ENCODE measurements around the gene RSF1. TPM values are rescaled to one million over a fixed set of nuclear protein-coding genes. Genes with fewer than 3 reads are reported as not detected.
"Not testable (repeated sequence)": the region's sequence is repeated elsewhere in the genome, so short reads cannot be mapped to it uniquely, and the experiment has no call there.

Gene RSF1
- total RNA-seq, 1 donor: 36.9 TPM

DNA sequence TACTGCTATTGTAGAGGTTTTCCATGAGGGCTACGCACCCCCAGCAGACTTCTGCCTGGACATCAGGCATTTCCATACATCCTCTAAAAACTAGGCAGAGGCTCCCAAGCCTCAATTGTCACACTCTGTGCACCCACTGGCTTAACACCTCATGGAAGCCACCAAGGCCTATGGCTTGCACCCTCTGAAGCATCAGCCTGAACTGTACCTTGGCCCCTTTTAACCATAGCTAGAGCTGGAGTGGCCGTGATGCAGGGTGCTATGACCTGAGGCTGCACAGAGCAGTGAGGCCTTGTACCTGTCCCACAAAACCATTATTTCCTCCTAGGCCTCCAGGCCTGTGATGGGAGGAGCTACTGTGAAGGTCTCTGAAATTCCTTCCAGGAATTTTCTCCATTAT is 34.3 kb upstream of the RSF1 start:
- H3K4me2 ChIP-seq (ENCODE audit: insufficient read depth, low read length): no peak overlapping the region
- H3K4me1 ChIP-seq (ENCODE audit: insufficient read depth, low read length): no peaks in the 10 kb centered on the region
- no peaks in the 10 kb centered on the region for H3K79me2 ChIP-seq (ENCODE audit: insufficient read depth, low read length)
- no peaks in the 10 kb centered on the region for H3K27me3 ChIP-seq (ENCODE audit: insufficient read depth, low read length)
- H3K9me3 ChIP-seq (ENCODE audit: low read depth, low read length): peaks cover 6% of the 10 kb centered on the region
- H3K36me3 ChIP-seq (ENCODE audit: insufficient read depth, low read length): peaks cover 15% of the 10 kb centered on the region
- no peaks in the 10 kb centered on the region for H4K20me1 ChIP-seq (ENCODE audit: insufficient read depth, low read length)
- H3K4me3 ChIP-seq (ENCODE audit: insufficient read depth, low read length): no peak overlapping the region
- TF ChIP-seq, protein P1, sequence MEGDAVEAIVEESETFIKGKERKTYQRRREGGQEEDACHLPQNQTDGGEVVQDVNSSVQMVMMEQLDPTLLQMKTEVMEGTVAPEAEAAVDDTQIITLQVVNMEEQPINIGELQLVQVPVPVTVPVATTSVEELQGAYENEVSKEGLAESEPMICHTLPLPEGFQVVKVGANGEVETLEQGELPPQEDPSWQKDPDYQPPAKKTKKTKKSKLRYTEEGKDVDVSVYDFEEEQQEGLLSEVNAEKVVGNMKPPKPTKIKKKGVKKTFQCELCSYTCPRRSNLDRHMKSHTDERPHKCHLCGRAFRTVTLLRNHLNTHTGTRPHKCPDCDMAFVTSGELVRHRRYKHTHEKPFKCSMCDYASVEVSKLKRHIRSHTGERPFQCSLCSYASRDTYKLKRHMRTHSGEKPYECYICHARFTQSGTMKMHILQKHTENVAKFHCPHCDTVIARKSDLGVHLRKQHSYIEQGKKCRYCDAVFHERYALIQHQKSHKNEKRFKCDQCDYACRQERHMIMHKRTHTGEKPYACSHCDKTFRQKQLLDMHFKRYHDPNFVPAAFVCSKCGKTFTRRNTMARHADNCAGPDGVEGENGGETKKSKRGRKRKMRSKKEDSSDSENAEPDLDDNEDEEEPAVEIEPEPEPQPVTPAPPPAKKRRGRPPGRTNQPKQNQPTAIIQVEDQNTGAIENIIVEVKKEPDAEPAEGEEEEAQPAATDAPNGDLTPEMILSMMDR (IDR thresholded peaks at IDR 0.05; ENCODE audit: extremely low read depth, low read depth, low read length): no peak
- no peak for DNase-seq (ENCODE audit: insufficient read length, low spot score, missing footprints)
- H3K27ac ChIP-seq (ENCODE audit: low read depth, low read length): no peak overlapping the region
- H2AFZ ChIP-seq (ENCODE audit: low read length): no peak overlapping the region

DNA sequence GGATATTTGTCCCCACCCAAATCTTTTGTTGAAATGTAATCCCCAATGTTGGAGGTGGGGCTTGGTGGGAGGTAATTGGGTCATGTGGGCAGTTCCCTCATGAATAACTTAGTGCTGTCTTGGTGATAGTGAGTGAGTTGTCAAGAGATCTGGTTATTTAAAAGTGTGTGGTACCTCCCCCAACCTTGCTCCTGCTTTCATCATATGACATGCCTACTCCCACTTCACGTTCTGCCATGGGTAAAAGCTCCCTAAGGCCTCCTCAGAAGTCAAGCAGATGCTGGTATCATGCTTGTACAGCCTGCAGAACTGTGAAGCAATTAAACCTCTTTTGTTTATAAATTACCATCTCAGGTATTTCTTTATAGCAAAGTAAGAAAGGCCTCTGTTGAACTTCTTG is 31.0 kb upstream of the RSF1 start:
- no peak overlapping the region for H3K4me3 ChIP-seq (ENCODE audit: insufficient read depth, low read length)
- H3K9me3 ChIP-seq (ENCODE audit: low read depth, low read length): peaks cover 6% of the 10 kb centered on the region
- DNase-seq (ENCODE audit: insufficient read length, low spot score, missing footprints): no peak
- no peak overlapping the region for H3K27ac ChIP-seq (ENCODE audit: low read depth, low read length)
- H4K20me1 ChIP-seq (ENCODE audit: insufficient read depth, low read length): no peaks in the 10 kb centered on the region
- peaks cover 11% of the 10 kb centered on the region for H3K36me3 ChIP-seq (ENCODE audit: insufficient read depth, low read length)
- TF ChIP-seq, protein P1 (IDR thresholded peaks at IDR 0.05; ENCODE audit: extremely low read depth, low read depth, low read length): no peak
- H3K27me3 ChIP-seq (ENCODE audit: insufficient read depth, low read length): no peaks in the 10 kb centered on the region
- H2AFZ ChIP-seq (ENCODE audit: low read length): no peak overlapping the region
- no peaks in the 10 kb centered on the region for H3K4me1 ChIP-seq (ENCODE audit: insufficient read depth, low read length)
- no peak overlapping the region for H3K4me2 ChIP-seq (ENCODE audit: insufficient read depth, low read length)
- no peaks in the 10 kb centered on the region for H3K79me2 ChIP-seq (ENCODE audit: insufficient read depth, low read length)

DNA sequence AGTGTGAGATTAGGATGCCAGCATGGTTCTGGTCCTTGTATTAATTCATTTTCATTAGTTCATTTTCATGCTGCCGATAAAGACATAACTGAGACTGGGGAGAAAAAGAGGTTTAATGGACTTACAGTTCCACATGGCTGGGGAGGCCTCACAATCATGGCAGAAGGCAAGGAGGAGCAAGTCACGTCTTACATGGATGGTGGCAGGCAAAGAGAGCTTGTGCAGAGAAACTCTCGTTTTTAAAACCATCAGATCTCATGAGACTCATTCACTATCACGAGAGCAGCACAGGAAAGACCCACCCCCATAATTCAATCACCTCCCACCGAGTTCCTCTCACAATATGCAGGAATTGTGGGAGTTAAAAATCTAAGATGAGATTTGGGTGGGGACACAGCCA is 23.2 kb upstream of the RSF1 start:
- not testable (repeated sequence) for H2AFZ ChIP-seq (ENCODE audit: low read length); H4K20me1 ChIP-seq (ENCODE audit: insufficient read depth, low read length); H3K9me3 ChIP-seq (ENCODE audit: low read depth, low read length); H3K79me2 ChIP-seq (ENCODE audit: insufficient read depth, low read length); H3K4me2 ChIP-seq (ENCODE audit: insufficient read depth, low read length); H3K27me3 ChIP-seq (ENCODE audit: insufficient read depth, low read length); H3K27ac ChIP-seq (ENCODE audit: low read depth, low read length); DNase-seq (ENCODE audit: insufficient read length, low spot score, missing footprints); H3K4me3 ChIP-seq (ENCODE audit: insufficient read depth, low read length)
- peaks cover 13% of the 10 kb centered on the region for H3K4me1 ChIP-seq (ENCODE audit: insufficient read depth, low read length)
- H3K36me3 ChIP-seq (ENCODE audit: insufficient read depth, low read length): peaks cover 14% of the 10 kb centered on the region

DNA sequence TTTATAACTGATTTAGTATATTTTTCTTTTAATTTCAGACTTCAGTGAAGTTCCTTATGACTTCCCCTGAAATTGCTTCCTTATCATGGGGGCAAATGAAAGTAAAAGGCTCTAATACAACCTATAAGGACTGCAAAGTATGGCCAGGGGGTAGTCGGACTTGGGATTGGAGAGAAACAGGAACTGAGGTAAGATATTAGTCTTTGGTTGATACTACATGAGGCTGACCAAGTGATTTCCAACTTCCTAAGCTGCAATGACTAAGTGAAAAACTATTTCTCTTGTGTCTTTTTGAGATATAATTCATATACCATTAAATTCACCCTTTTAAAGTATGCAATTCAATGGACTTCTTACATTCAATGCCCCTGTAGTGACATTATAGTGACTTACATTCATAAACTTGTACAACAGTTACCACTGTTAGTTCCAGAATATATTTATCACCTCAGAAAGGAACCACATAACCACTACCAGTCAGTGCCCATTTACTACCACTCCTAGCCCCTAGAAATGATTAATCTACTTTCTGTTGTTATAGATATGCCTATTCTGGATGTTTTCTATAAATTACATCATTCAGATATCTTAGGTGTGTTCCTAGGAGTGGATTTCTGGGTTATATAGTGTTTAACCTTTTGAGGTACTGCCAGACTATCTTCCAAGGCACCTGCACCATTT is 22.1 kb upstream of the RSF1 start:
- no peaks in the 10 kb centered on the region for H3K9me3 ChIP-seq (ENCODE audit: low read depth, low read length)
- peak overlapping the region; percentile 8 for H3K4me2 ChIP-seq (ENCODE audit: insufficient read depth, low read length)
- peak; percentile 15 for DNase-seq (ENCODE audit: insufficient read length, low spot score, missing footprints)
- H4K20me1 ChIP-seq (ENCODE audit: insufficient read depth, low read length): no peaks in the 10 kb centered on the region
- no peak overlapping the region for H2AFZ ChIP-seq (ENCODE audit: low read length)
- TF ChIP-seq, protein P1 (IDR thresholded peaks at IDR 0.05; ENCODE audit: extremely low read depth, low read depth, low read length): no peak
- no peaks in the 10 kb centered on the region for H3K27me3 ChIP-seq (ENCODE audit: insufficient read depth, low read length)
- peak overlapping the region; percentile 1 for H3K27ac ChIP-seq (ENCODE audit: low read depth, low read length)
- H3K4me3 ChIP-seq (ENCODE audit: insufficient read depth, low read length): no peak overlapping the region
- H3K79me2 ChIP-seq (ENCODE audit: insufficient read depth, low read length): no peaks in the 10 kb centered on the region
- peaks cover 13% of the 10 kb centered on the region for H3K4me1 ChIP-seq (ENCODE audit: insufficient read depth, low read length)
- peaks cover 14% of the 10 kb centered on the region for H3K36me3 ChIP-seq (ENCODE audit: insufficient read depth, low read length)

Data from osteoblast (primary cell).